ENCODE measurements around the gene ZFAND4.

DNA sequence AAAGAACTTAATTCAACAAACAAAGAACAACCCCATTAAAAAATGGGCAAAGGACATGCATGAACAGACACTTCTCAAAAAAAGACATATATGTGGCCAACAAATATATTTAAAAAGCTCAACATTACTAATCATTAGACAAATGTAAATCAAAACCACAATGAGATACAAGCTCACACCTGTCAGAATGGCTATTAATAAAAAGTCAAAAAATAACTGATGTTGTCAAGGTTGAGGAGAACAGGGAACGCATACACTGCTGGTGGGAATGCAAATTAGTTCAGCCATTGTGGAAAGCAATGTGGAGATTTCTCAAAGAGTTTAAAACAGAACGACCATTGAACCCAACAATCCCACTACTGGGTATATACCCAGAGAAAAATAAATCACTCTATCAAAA lies 19.1 kb downstream of the ZFAND4 start:
- no peak for TF ChIP-seq CTCF (optimal IDR thresholded peaks at IDR 0.05 in 1 of 3, IDR thresholded peaks at IDR 0.05 in 1 of 3, conservative IDR thresholded peaks at IDR 0.05 in 1 of 3; ENCODE audit: extremely low read depth in 1 of 3, insufficient read depth in 2 of 3, low read length in 3 of 3)
- TF ChIP-seq EZH2 (IDR thresholded peaks at IDR 0.05; ENCODE audit: low read length), result no peak
